ENCODE data around the gene PRPH2. TPM values are rescaled to one million over a fixed set of nuclear protein-coding genes. Genes with fewer than 3 reads are reported as not detected.

PRPH2 gene
- polyA plus RNA-seq, 1 of the 3 experiments (the other 2 are of a cell fraction), result not detected

DNA sequence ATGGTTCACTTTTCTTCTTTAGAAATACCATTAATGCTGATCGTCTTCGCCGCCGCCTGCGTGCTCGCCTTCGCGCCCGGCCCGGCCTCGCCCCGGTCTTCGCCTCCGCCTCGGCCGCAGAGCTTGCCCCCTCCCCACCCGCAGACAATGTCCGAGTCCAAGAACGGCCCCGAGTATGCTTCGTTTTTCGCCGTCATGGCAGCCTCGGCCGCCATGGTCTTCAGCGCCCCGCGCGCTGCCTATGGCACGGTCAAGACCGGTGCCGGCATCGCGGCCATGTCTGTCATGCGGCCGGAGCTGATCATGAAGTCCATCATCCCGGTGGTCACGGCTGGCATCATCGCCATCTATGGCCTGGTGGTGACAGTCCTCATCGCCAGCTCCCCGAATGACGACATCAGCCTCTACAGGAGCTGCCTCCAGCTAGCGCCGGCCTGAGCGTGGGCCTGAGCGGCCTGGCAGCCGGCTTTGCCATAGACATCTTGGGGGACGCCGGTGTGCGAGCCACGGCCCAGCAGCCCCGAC is 4.8 kb upstream of the PRPH2 start:
- peak overlapping the region; percentile 77; the same call in 1 of the 2 replicates for H2AFZ ChIP-seq (ENCODE audit: low read depth)
- H3F3A ChIP-seq (replicated peaks; ENCODE audit: insufficient read depth), result no peaks in the 10 kb centered on the region
- POLR2A ChIA-PET, result interaction anchor here (1.3 to 2.0 kb wide), 2 partner anchors 20 to 152 kb away, joined by 3 to 5 read pairs; partner anchors contain the start of gene RPL7L1
- peaks cover 0 to 7% of the 10 kb centered on the region in 2 experiments; a peak in 1 of 4 replicates for H3K4me1 ChIP-seq (ENCODE audit: control insufficient read depth in 1 of 2, insufficient read depth in 2 of 2, low read depth in 1 of 2, low read length in 1 of 2)
- no peaks in the 10 kb centered on the region for H4K20me1 ChIP-seq (ENCODE audit: insufficient read depth)
- H3K4me3 ChIP-seq (ENCODE audit: low read depth in 2 of 2, low read length in 1 of 2), result no peak overlapping the region
- CTCF ChIA-PET, result interaction anchor here (0.8 to 4.0 kb wide), 22 partner anchors 7 to 163 kb away, joined by 3 to 58 read pairs (median 6); partner anchors contain the start of genes TBCC and UBR2
- H3K9ac ChIP-seq, result no peak overlapping the region
- no peaks in the 10 kb centered on the region for H3K9me3 ChIP-seq
- no peaks in the 10 kb centered on the region for H3K9me2 ChIP-seq
- H3K27me3 ChIP-seq (ENCODE audit: insufficient read depth), result no peaks in the 10 kb centered on the region
- no peaks in the 10 kb centered on the region for H3K79me2 ChIP-seq (ENCODE audit: insufficient read depth)
- H3K36me3 ChIP-seq (replicated peaks in 1 of 2; ENCODE audit: control insufficient read depth in 1 of 2, insufficient read depth in 2 of 2, low read length in 1 of 2), result no peaks in the 10 kb centered on the region
- no peak for DNase-seq
- no peak overlapping the region for H3K4me2 ChIP-seq
- TF ChIP-seq TCF12 (IDR thresholded peaks at IDR 0.05) (no peak), FOXM1 (IDR thresholded peaks at IDR 0.05; ENCODE audit: low read depth) (no peak), FOSL2 (IDR thresholded peaks at IDR 0.05; ENCODE audit: borderline replicate concordance, low read depth) (no peak), RCOR1 (IDR thresholded peaks at IDR 0.05; ENCODE audit: low read length) (no peak), ELF1 (IDR thresholded peaks at IDR 0.05) (no peak), SMC3 (IDR thresholded peaks at IDR 0.05; ENCODE audit: low read depth, low read length) (no peak), TAF1 (IDR thresholded peaks at IDR 0.05; ENCODE audit: borderline replicate concordance, low read depth, low read length) (no peak), RFX5 (IDR thresholded peaks at IDR 0.05; ENCODE audit: low read length) (no peak), RAD21 (IDR thresholded peaks at IDR 0.05; ENCODE audit: low read length) (no peak), YY1 (IDR thresholded peaks at IDR 0.05; ENCODE audit: low read depth) (no peak), MEF2A (IDR thresholded peaks at IDR 0.05; ENCODE audit: borderline replicate concordance, low read depth) (no peak), MXI1 (IDR thresholded peaks at IDR 0.05; ENCODE audit: low read depth, low read length) (no peak)
- TF ChIP-seq, protein P1, sequence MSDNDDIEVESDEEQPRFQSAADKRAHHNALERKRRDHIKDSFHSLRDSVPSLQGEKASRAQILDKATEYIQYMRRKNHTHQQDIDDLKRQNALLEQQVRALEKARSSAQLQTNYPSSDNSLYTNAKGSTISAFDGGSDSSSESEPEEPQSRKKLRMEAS (IDR thresholded peaks at IDR 0.05; ENCODE audit: low read depth), result no peak
- TF ChIP-seq, protein P2, sequence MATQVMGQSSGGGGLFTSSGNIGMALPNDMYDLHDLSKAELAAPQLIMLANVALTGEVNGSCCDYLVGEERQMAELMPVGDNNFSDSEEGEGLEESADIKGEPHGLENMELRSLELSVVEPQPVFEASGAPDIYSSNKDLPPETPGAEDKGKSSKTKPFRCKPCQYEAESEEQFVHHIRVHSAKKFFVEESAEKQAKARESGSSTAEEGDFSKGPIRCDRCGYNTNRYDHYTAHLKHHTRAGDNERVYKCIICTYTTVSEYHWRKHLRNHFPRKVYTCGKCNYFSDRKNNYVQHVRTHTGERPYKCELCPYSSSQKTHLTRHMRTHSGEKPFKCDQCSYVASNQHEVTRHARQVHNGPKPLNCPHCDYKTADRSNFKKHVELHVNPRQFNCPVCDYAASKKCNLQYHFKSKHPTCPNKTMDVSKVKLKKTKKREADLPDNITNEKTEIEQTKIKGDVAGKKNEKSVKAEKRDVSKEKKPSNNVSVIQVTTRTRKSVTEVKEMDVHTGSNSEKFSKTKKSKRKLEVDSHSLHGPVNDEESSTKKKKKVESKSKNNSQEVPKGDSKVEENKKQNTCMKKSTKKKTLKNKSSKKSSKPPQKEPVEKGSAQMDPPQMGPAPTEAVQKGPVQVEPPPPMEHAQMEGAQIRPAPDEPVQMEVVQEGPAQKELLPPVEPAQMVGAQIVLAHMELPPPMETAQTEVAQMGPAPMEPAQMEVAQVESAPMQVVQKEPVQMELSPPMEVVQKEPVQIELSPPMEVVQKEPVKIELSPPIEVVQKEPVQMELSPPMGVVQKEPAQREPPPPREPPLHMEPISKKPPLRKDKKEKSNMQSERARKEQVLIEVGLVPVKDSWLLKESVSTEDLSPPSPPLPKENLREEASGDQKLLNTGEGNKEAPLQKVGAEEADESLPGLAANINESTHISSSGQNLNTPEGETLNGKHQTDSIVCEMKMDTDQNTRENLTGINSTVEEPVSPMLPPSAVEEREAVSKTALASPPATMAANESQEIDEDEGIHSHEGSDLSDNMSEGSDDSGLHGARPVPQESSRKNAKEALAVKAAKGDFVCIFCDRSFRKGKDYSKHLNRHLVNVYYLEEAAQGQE (IDR thresholded peaks at IDR 0.05; ENCODE audit: low read depth, low read length), result no peak
- TF ChIP-seq, protein P3, sequence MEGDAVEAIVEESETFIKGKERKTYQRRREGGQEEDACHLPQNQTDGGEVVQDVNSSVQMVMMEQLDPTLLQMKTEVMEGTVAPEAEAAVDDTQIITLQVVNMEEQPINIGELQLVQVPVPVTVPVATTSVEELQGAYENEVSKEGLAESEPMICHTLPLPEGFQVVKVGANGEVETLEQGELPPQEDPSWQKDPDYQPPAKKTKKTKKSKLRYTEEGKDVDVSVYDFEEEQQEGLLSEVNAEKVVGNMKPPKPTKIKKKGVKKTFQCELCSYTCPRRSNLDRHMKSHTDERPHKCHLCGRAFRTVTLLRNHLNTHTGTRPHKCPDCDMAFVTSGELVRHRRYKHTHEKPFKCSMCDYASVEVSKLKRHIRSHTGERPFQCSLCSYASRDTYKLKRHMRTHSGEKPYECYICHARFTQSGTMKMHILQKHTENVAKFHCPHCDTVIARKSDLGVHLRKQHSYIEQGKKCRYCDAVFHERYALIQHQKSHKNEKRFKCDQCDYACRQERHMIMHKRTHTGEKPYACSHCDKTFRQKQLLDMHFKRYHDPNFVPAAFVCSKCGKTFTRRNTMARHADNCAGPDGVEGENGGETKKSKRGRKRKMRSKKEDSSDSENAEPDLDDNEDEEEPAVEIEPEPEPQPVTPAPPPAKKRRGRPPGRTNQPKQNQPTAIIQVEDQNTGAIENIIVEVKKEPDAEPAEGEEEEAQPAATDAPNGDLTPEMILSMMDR (IDR thresholded peaks at IDR 0.05), result no peak
- WGBS (ENCODE audit: low lambda C conversion rate), result 85% methylated on average over 39 of the region's 52 CpGs
- H3K27ac ChIP-seq (ENCODE audit: low read depth in 2 of 2, low read length in 1 of 2), result no peak overlapping the region

Data from SK-N-SH (cell line).